Left lung (tissue), 10 donors: ENCODE results near the gene TRAP1. TPM values are rescaled to one million over a fixed set of nuclear protein-coding genes. Genes with fewer than 3 reads are reported as not detected.

ENCODE experiments used
- ATAC-seq: fragments of 200-7000 bp; cut with Tn5 transposase; one replicate; pipeline ENCODE4 v1.9.1; 2020; ENCODE audit warnings: moderate library complexity
- DNase-seq, 4 donors: peaks; one replicate each; pipeline ENCODE4 v3.0.0-alpha.2; 2013 to 2020
- H3K27ac ChIP-seq, 2 donors: fragments of 200-600 bp; sonication (generic) in 1 of 2; one replicate each; pipeline versions ENCODE4 v1.5.0 to v1.8.0; 2020 to 2021
- H3K27me3 ChIP-seq, 2 donors: fragments of 200-600 bp; sonication (generic) in 1 of 2; one replicate each; pipeline versions ENCODE4 v1.5.0 to v1.8.0; 2020 to 2021
- H3K36me3 ChIP-seq, 2 donors: fragments of 200-600 bp; sonication (generic) in 1 of 2; one replicate each; pipeline versions ENCODE4 v1.5.0 to v1.8.0; 2020 to 2021
- H3K4me1 ChIP-seq, 2 donors: fragments of 200-600 bp; one replicate each; pipeline ENCODE4 v1.8.0; 2021
- H3K4me3 ChIP-seq, 2 donors: fragments of 200-600 bp; sonication (generic) in 1 of 2; one replicate each; pipeline versions ENCODE4 v1.5.0 to v1.8.0; 2020 to 2021; ENCODE audit warnings: mild to moderate bottlenecking in 1 of 2
- H3K9me3 ChIP-seq, 2 donors: fragments of 200-600 bp; sonication (generic) in 1 of 2; one replicate each; pipeline versions ENCODE4 v1.5.0 to v1.8.0; 2020 to 2021
- CTCF ChIP-seq, 2 donors: fragments of 200-600 bp; sonication (generic) in 1 of 2; IDR thresholded peaks; one replicate each; pipeline versions ENCODE4 v1.5.0 to v1.8.0; 2021; ENCODE audit warnings: antibody characterized with exemption in 2 of 2
- intact Hi-C, 2 donors: fragments of 100-400 bp; cut with DNase I; formaldehyde crosslinking; loops; one replicate each; pipeline versions ENCODE4 v1.11.2 to v1.14.2; 2022
- polyA plus RNA-seq, 6 donors: library from polyadenylated mRNA; unstranded; fragments of 120-200 nt; gene quantifications; one replicate each; pipeline ENCODE4 v1.2.1, GENCODE V29; 2013; ENCODE audit not compliant: insufficient read length in 6 of 6
- total RNA-seq, 2 donors: library from RNA; stranded (reverse); fragmentation: NEBNext Ultra II Directional; extraction: Animal tissue kit (Norgen Biotek cat#: 25700); gene quantifications; one replicate each; pipeline ENCODE4 v1.2.1, GENCODE V29; 2021
- donor health status: DM: no; HTN: yes; CAD: no.
- donor health status: DM: no; HTN: no; CAD: no.

The TRAP1 gene
- total and polyA plus RNA-seq, 8 donors, result 49.1 to 100 (median 82.7) TPM

DNA sequence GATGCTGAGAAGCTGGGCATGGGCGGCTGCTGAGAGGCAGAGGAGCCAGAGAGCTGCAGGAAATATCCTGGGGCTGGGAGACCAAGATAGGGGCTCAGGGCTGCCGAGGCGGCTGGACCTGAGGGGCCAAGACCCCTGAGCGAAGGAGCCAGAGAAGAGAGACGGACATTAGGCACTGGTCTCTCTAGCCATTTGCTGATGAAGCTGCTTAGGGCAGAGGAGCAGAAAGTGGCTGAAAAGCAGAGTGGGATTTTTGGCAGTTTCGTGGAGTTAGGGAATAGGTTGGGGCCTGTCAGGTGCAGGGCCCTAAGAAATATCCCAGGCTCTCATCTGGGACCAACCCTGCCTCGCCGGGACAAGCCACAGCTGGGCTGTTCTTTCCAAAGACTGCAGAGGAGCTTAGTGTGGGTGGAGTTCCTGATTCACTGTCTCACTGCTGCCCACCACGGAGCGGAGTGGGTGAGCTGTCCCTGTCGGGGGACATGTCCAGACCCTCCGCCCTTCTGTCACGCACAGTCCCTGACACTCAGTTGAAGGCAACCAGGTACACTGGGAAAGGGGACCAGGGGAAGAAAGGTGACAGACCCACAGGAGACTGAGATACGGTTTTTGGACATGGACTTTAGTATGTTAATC is 74.1 kb downstream of the TRAP1 start:
- no peak for DNase-seq
- no peaks in the 10 kb centered on the region for H3K27me3 ChIP-seq
- H3K27ac ChIP-seq, result no peak overlapping the region
- no peak for TF ChIP-seq CTCF (IDR thresholded peaks at IDR 0.05)
- H3K9me3 ChIP-seq, result no peaks in the 10 kb centered on the region
- no peak for ATAC-seq
- H3K36me3 ChIP-seq, result peaks cover 0 to 47% of the 10 kb centered on the region in 2 donors
- no peaks in the 10 kb centered on the region for H3K4me1 ChIP-seq
- H3K4me3 ChIP-seq, result no peak overlapping the region
- intact Hi-C loops, result no loop called here

DNA sequence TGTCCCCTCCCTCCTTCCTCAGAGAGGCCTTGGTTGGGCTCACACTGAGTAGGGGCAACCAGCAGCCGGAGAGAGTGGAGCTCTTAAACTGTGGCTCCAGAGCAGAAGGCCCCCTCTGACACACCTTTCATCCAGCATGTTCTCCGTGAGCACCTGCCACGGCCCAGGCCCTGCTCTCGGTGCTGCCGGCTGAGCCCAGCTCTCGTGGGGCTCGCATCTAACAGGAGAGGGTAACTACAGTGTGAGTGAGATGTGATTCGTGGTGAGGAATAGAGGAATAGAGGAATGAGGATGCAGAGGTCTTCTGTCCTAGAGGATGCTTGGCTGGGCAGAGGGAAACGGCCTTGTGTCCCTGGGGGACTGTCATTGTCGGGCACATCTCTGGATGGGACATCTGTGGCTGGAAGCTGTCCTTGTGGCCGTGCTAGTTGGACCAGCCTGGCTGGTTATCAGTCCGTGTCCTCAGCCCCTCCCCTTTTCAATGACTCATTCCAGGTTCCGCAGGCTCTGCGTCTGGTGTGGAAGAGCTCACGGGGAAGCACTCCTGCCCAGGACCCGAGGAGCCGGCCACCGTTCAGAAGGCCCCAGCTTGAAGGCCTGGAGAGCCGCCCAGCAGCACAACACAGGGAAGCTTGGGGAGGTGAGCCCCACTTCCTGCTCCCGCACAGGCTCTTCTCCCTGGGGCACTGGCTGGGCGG is 74.8 kb downstream of the TRAP1 start:
- Histone ChIP-seq H3K4me3 (no peak overlapping the region), H3K4me1 (peaks cover under 1 to 3% of the 10 kb centered on the region in 2 donors), H3K27ac (no peak overlapping the region), H3K27me3 (no peaks in the 10 kb centered on the region), H3K36me3 (peaks cover 0 to 47% of the 10 kb centered on the region in 2 donors), H3K9me3 (no peaks in the 10 kb centered on the region)
- intact Hi-C loops, result no loop called here
- no peak for DNase-seq
- ATAC-seq, result no peak
- no peak for TF ChIP-seq CTCF (IDR thresholded peaks at IDR 0.05)

DNA sequence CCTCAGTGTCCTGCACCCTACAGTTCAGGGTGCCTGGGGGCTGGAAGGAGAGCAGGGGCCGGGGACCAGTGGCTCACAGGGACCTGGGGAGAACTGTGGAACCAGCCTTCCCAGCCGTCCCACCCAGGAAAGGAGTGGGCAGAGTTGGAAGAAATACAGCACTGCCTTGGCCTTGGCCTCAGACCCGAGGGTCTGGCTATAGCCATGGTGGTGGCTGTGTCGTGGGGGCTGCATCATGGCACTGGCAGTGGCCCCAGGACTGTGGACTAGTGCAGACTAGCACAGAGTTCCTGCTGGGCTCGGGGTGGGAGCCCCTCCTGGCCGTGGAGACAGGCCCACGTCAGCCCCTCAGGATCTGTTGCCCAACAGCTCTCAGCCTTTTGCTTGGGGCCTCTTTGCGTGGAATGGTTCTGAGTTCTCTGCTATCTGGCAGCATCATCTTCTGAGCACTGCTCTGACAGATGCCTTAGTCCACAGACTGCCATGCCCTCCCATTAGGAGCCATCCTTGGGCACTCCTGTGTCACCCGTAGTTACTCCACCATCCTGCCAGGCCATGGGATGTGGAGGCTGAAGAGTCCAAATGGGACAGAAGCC is 75.4 kb downstream of the TRAP1 start:
- no peak for TF ChIP-seq CTCF (IDR thresholded peaks at IDR 0.05)
- Histone ChIP-seq H3K4me3 (no peak overlapping the region), H3K27ac (no peak overlapping the region), H3K27me3 (no peaks in the 10 kb centered on the region), H3K9me3 (no peaks in the 10 kb centered on the region), H3K36me3 (peaks cover 0 to 47% of the 10 kb centered on the region in 2 donors), H3K4me1 (peaks cover 7 to 10% of the 10 kb centered on the region in 2 donors)
- ATAC-seq, result no peak
- intact Hi-C loops, result no loop called here
- DNase-seq, result no peak

GRCh38 chr16:3640632-3641501 is 76.5 kb downstream of the TRAP1 start:
- no peak overlapping the region for H3K27ac ChIP-seq
- no peak for DNase-seq

More at GRCh38 chr16:3640632-3641501, 76.5 kb downstream of the TRAP1 start:
- Histone ChIP-seq H3K4me1 (peaks cover 8 to 12% of the 10 kb centered on the region in 2 donors), H3K9me3 (no peaks in the 10 kb centered on the region), H3K4me3 (no peak overlapping the region), H3K27me3 (no peaks in the 10 kb centered on the region), H3K36me3 (peaks cover 0 to 46% of the 10 kb centered on the region in 2 donors)
- no peak for ATAC-seq
- intact Hi-C loops, result no loop called here
- no peak for TF ChIP-seq CTCF (IDR thresholded peaks at IDR 0.05)
